Natural killer cell (primary cell): ENCODE measurements around the gene FAM171A1. TPM values are rescaled to one million over a fixed set of nuclear protein-coding genes. Genes with fewer than 3 reads are reported as not detected.
A peak's percentile ranks its signal among the peaks of the same experiment; 100 is the strongest.

Experiments used
- ATAC-seq, 3 donors: fragments of 150-1000 bp in 2 of 3; fragments of 200-7000 bp in 1 of 3; cut with Tn5 transposase; 1 replicate in 1 of 3; 2 replicates in 2 of 3; pipeline ENCODE4 v1.10.0; 2021; ENCODE audit warnings: mild to moderate bottlenecking in 2 of 3, moderate library complexity in 2 of 3
- DNase-seq, 2 donors: peaks; one replicate each; pipeline versions ENCODE4 v3.0.0 to v3.0.0-alpha.2; 2013 to 2021; ENCODE audit warnings: mixed read lengths in 1 of 2
- H3K27ac ChIP-seq: one replicate; pipeline ENCODE4 v1.5.1; 2013; ENCODE audit warnings: mild to moderate bottlenecking, low read length
- H3K27me3 ChIP-seq: one replicate; pipeline ENCODE4 v1.6.1; 2013; ENCODE audit warnings: low read length; ENCODE audit not compliant: control insufficient read depth, insufficient read depth
- H3K36me3 ChIP-seq: one replicate; pipeline ENCODE4 v1.6.1; 2013; ENCODE audit warnings: low read length; ENCODE audit not compliant: control insufficient read depth, insufficient read depth
- H3K4me1 ChIP-seq: one replicate; pipeline ENCODE4 v1.6.1; 2013; ENCODE audit warnings: low read length; ENCODE audit not compliant: control insufficient read depth, insufficient read depth
- H3K4me3 ChIP-seq: one replicate; pipeline ENCODE4 v1.5.1; 2013; ENCODE audit warnings: low read length
- H3K9me3 ChIP-seq: one replicate; pipeline ENCODE4 v1.6.1; 2013; ENCODE audit warnings: low read length; ENCODE audit not compliant: control insufficient read depth, insufficient read depth
- H3K27ac Mint-ChIP-seq, 2 donors: one replicate each; pipeline ENCODE4 v1.8.0; 2022; ENCODE audit warnings: mild to moderate bottlenecking in 2 of 2, mixed read lengths in 2 of 2, moderate library complexity in 1 of 2
- H3K27me3 Mint-ChIP-seq, 2 donors: one replicate each; pipeline ENCODE4 v1.8.0; 2022; ENCODE audit warnings: low read depth in 2 of 2, mixed read lengths in 2 of 2
- H3K36me3 Mint-ChIP-seq: one replicate; pipeline ENCODE4 v1.8.0; 2022; ENCODE audit warnings: mixed read lengths
- H3K4me1 Mint-ChIP-seq, 2 donors: one replicate each; pipeline ENCODE4 v1.8.0; 2022; ENCODE audit warnings: mixed read lengths in 2 of 2
- H3K4me3 Mint-ChIP-seq: one replicate; pipeline ENCODE4 v1.8.0; 2022; ENCODE audit warnings: mild to moderate bottlenecking, moderate library complexity, mixed read lengths
- H3K9me3 Mint-ChIP-seq, 2 donors: one replicate each; pipeline ENCODE4 v1.8.0; 2022; ENCODE audit warnings: mixed read lengths in 2 of 2
- WGBS: methylation state at CpG from one replicate; pipeline ENCODE4 v1.1.7; 2013; ENCODE audit warnings: missing lambda C conversion rate; ENCODE audit not compliant: insufficient coverage; 5-methylcytosine and 5-hydroxymethylcytosine counted together
- intact Hi-C: fragments of 100-400 bp; cut with micrococcal nuclease; formaldehyde crosslinking; loops from one replicate; pipeline ENCODE4 v1.14.2; 2022
- total RNA-seq, 4 donors: library from RNA; stranded (reverse); fragments of 120-200 nt in 1 of 4; gene quantifications; one replicate each; pipeline versions ENCODE4 v1.2.3 to v1.2.4, GENCODE V29; 2013 to 2022
- TF ChIP-seq, protein P1 (sequence below): fragments of 200-600 bp; IDR thresholded peaks from one replicate; pipeline ENCODE4 v1.8.0; 2022; ENCODE audit warnings: antibody characterized with exemption

Gene FAM171A1
- total RNA-seq, 3 donors from 2014 or later (not counting 1 experiment from before 2014, with no cell fraction given) = 0.99 to 2.3 (median 1.6) TPM

DNA sequence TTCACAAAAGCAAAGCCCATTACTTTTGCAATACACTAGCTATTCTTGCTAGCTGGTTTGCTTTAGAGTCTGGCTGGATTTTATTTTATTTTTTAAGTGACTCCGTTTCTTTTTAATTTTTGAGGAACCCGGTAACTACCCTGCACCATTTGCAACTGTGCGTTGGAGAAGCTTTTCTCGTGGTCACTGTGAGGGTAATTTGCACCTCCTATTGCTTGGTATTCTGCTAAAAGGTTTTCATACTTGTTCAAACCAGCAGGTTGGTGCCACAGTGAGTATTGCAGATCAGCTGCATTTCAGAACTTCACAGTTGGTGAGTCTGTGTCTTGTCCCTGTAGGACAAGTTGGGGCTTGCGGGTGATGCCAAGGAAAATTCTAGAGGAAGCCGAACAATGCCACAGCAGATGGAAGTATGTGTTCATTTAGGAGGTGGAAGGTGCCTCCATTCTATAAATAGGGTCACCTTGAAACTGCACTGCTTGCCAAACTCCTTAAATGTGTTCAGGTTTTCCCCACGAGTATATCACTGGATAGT, 198.7 kb downstream of the FAM171A1 start:
- Histone ChIP-seq H3K4me3 (no peak overlapping the region), H3K9me3 (no peaks in the 10 kb centered on the region), H3K36me3 (no peaks in the 10 kb centered on the region), H3K27me3 (no peaks in the 10 kb centered on the region), H3K27ac (no peak overlapping the region), H3K4me1 (peaks cover 22% of the 10 kb centered on the region)
- no peak for DNase-seq
- H3K4me1 Mint-ChIP-seq = peaks cover 31 to 40% of the 10 kb centered on the region in 2 donors
- no peaks in the 10 kb centered on the region for H3K36me3 Mint-ChIP-seq
- intact Hi-C loops = no loop called here
- H3K9me3 Mint-ChIP-seq = no peaks in the 10 kb centered on the region
- no peaks in the 10 kb centered on the region for H3K27me3 Mint-ChIP-seq
- WGBS = 69% methylated on average over 6 of the region's 7 CpGs
- peak overlapping the region in 1 of 2 donors; percentile 53 for H3K27ac Mint-ChIP-seq
- peak overlapping the region; percentile 13 for H3K4me3 Mint-ChIP-seq
- TF ChIP-seq, protein P1, sequence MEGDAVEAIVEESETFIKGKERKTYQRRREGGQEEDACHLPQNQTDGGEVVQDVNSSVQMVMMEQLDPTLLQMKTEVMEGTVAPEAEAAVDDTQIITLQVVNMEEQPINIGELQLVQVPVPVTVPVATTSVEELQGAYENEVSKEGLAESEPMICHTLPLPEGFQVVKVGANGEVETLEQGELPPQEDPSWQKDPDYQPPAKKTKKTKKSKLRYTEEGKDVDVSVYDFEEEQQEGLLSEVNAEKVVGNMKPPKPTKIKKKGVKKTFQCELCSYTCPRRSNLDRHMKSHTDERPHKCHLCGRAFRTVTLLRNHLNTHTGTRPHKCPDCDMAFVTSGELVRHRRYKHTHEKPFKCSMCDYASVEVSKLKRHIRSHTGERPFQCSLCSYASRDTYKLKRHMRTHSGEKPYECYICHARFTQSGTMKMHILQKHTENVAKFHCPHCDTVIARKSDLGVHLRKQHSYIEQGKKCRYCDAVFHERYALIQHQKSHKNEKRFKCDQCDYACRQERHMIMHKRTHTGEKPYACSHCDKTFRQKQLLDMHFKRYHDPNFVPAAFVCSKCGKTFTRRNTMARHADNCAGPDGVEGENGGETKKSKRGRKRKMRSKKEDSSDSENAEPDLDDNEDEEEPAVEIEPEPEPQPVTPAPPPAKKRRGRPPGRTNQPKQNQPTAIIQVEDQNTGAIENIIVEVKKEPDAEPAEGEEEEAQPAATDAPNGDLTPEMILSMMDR = no peak
- ATAC-seq = no peak

- peak overlapping the region; percentile 54 for H3K27ac ChIP-seq
- ATAC-seq (no peak), DNase-seq (peak; percentile 26 to 84)
- H3K9me3 ChIP-seq = no peaks in the 10 kb centered on the region
- intact Hi-C loops = loop anchor here (1.0 to 5.0 kb wide), 3 partner anchors 39 to 215 kb away; partner anchors contain the start of genes DCLRE1C and RPP38
- Mint-ChIP-seq H3K4me1 (peaks cover 45 to 55% of the 10 kb centered on the region in 2 donors), H3K4me3 (peak overlapping the region; percentile 87), H3K27ac (peak overlapping the region; percentile 90 to 93), H3K9me3 (no peaks in the 10 kb centered on the region), H3K27me3 (no peaks in the 10 kb centered on the region), H3K36me3 (no peaks in the 10 kb centered on the region)
- H3K36me3 ChIP-seq = no peaks in the 10 kb centered on the region
- H3K4me3 ChIP-seq = peak overlapping the region; percentile 12
- TF ChIP-seq, protein P1 = no peak
- H3K27me3 ChIP-seq = no peaks in the 10 kb centered on the region
- WGBS = 6% methylated on average over 16 of the region's 16 CpGs
- H3K4me1 ChIP-seq = peaks cover 23% of the 10 kb centered on the region
Measured at GRCh38 chr10:15169555-15170401, 201.3 kb downstream of the FAM171A1 start.

DNA sequence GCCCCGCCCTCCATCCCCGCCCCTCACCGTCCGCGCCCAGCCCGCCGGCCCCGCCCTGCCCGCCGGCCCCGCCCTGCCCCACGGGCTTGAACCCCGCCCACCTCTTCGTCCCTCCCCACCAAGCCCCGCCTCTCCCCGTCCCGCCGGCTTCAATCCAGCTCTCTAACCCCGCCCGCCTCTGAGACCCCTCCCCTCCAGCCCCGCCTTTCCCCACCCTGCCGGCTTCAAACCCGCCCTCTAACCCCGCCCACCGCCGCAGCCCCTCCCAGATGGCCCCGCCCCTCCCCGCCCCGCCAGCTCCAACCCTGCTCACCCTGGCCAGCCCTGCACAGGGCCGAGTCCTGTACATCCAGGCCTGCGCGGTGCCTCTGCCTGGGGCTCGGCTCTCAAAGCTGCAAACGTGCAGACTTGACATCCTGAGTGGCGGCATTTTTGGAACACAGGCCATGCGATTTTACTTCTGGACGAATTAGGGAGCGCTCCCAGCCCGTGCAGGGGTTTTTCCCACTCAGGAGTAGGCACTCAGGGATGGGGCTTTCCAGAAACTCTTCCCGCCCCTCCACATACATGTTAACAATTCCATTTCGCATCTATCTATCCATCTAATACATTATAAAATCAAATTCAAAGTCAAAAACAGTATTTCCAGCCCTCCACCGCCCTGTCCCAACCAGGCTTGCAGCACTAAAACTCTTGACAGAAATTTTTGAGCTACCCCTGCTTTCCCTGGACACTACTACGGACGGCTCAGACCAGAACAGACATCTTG, 202.1 kb downstream of the FAM171A1 start:
- Histone ChIP-seq H3K27ac (peak overlapping the region; percentile 27), H3K36me3 (no peaks in the 10 kb centered on the region), H3K4me3 (peak overlapping the region; percentile 12), H3K27me3 (no peaks in the 10 kb centered on the region), H3K9me3 (no peaks in the 10 kb centered on the region), H3K4me1 (peaks cover 23% of the 10 kb centered on the region)
- Mint-ChIP-seq H3K9me3 (no peaks in the 10 kb centered on the region), H3K4me1 (peaks cover 49 to 55% of the 10 kb centered on the region in 2 donors), H3K4me3 (peak overlapping the region; percentile 87), H3K36me3 (no peaks in the 10 kb centered on the region), H3K27ac (peak overlapping the region; percentile 90 to 93), H3K27me3 (no peaks in the 10 kb centered on the region)
- TF ChIP-seq, protein P1 = no peak
- peak; percentile 85 to 94 (median 86) for ATAC-seq
- intact Hi-C loops = loop anchor here (1.0 to 5.0 kb wide), 3 partner anchors 39 to 214 kb away; partner anchors contain the start of genes DCLRE1C and RPP38
- DNase-seq = peak; percentile 81 to 97
- 13% methylated on average over 36 of the region's 44 CpGs for WGBS
